Gastrocnemius medialis (tissue), 4 donors: ENCODE results near the gene IQCK. TPM values are rescaled to one million over a fixed set of nuclear protein-coding genes. Genes with fewer than 3 reads are reported as not detected.

Experiments
- ATAC-seq, 2 donors: fragments of 150-250 bp; one replicate each; pipeline ENCODE4 v1.9.1; 2016
- DNase-seq, 2 donors: peaks; one replicate each; pipeline ENCODE4 v3.0.0-alpha.2; 2019
- H3K27ac ChIP-seq, 4 donors: fragments of 200-600 bp; sonication (generic); 1 replicate in 1 of 4; 2 replicates in 3 of 4; pipeline ENCODE4 v1.5.1; 2016 to 2018; ENCODE audit warnings: mild to moderate bottlenecking in 2 of 4, moderate library complexity in 1 of 4
- H3K27me3 ChIP-seq, 3 donors: fragments of 200-600 bp; sonication (generic) in 2 of 3; 1 replicate in 1 of 3; 2 replicates in 2 of 3; pipeline versions ENCODE4 v1.5.1 to v1.6.0; 2016 to 2019; ENCODE audit warnings: mild to moderate bottlenecking in 1 of 3, moderate library complexity in 1 of 3
- H3K36me3 ChIP-seq, 2 donors: fragments of 200-600 bp; sonication (generic) in 1 of 2; one replicate each; pipeline ENCODE4 v1.5.1; 2017 to 2018
- H3K4me1 ChIP-seq, 2 donors: fragments of 200-600 bp; sonication (generic) in 1 of 2; one replicate each; pipeline ENCODE4 v1.5.1; 2016 to 2017; ENCODE audit warnings: mild to moderate bottlenecking in 2 of 2
- H3K4me3 ChIP-seq, 4 donors: fragments of 200-600 bp; sonication (generic) in 3 of 4; 1 replicate in 1 of 4; 2 replicates in 3 of 4; pipeline ENCODE4 v1.5.1; 2016 to 2019; ENCODE audit warnings: mild to moderate bottlenecking in 2 of 4
- H3K9me3 ChIP-seq, 3 donors: fragments of 200-600 bp; sonication (generic) in 2 of 3; 1 replicate in 1 of 3; 2 replicates in 2 of 3; pipeline ENCODE4 v1.5.1; 2016 to 2019
- POLR2A ChIP-seq, 2 donors: fragments of 450-650 bp; IDR thresholded peaks; one replicate each; pipeline ENCODE4 v1.6.1; 2017; ENCODE audit warnings: antibody characterized with exemption in 2 of 2, mild to moderate bottlenecking in 2 of 2, moderate library complexity in 2 of 2
- in situ Hi-C, 4 donors: fragments of 200-750 bp; cut with MboI; loops; one replicate each; pipeline versions ENCODE4 v1.15.0 to v1.8.0; 2017; ENCODE audit warnings: low sequenced_read_pairs in 4 of 4
- intact Hi-C: fragments of 100-400 bp; cut with DNase I; formaldehyde crosslinking; loops from one replicate; pipeline ENCODE4 v1.15.1; 2023; ENCODE audit warnings: low total_unique reads
- total RNA-seq, 4 donors: library from RNA; depleted of rRNA; stranded (reverse); fragments of >200 nt; gene quantifications; one replicate each; pipeline versions ENCODE4 v1.1.0 to v1.2.3, GENCODE V29; 2016
- TF ChIP-seq, protein P1 (sequence below), 5 experiments: fragments of 450-650 bp in 3 of 5; fragments of 200-600 bp in 2 of 5; sonication (generic) in 2 of 5; IDR thresholded peaks in 4 of 5; conservative IDR thresholded peaks in 1 of 5; 1 replicate in 4 of 5; 2 replicates in 1 of 5; pipeline ENCODE4 v1.5.1; 2016 to 2019; ENCODE audit warnings: antibody characterized with exemption in 5 of 5, mild to moderate bottlenecking in 3 of 5, moderate library complexity in 3 of 5

Gene IQCK
- total RNA-seq, 4 donors from 2014 or later = 8.3 to 17.3 (median 9.4) TPM

DNA sequence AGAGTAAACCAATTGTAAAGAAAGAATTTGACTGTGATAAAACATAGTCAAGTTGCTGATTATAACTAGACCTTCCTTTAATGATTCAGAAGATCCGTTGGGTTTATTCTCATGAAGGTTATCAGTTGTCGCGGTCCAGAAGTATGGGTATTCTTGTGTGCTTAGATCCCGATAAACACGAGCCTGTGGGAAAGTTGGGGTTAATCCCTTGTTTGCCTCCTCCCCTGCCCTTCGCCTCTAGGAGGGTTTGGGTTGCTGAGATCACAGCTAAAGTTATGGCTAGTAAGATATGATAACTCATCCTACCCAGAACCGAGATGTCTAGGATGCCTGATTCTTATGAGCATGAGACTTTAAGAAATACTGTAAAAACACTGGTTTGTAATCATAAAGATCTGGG lies 99.8 kb downstream of the IQCK start:
- no peak for ATAC-seq
- H3K4me3 ChIP-seq = no peak overlapping the region
- H3K27ac ChIP-seq = no peak overlapping the region
- no peaks in the 10 kb centered on the region for H3K27me3 ChIP-seq
- TF ChIP-seq, protein P1, sequence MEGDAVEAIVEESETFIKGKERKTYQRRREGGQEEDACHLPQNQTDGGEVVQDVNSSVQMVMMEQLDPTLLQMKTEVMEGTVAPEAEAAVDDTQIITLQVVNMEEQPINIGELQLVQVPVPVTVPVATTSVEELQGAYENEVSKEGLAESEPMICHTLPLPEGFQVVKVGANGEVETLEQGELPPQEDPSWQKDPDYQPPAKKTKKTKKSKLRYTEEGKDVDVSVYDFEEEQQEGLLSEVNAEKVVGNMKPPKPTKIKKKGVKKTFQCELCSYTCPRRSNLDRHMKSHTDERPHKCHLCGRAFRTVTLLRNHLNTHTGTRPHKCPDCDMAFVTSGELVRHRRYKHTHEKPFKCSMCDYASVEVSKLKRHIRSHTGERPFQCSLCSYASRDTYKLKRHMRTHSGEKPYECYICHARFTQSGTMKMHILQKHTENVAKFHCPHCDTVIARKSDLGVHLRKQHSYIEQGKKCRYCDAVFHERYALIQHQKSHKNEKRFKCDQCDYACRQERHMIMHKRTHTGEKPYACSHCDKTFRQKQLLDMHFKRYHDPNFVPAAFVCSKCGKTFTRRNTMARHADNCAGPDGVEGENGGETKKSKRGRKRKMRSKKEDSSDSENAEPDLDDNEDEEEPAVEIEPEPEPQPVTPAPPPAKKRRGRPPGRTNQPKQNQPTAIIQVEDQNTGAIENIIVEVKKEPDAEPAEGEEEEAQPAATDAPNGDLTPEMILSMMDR (IDR thresholded peaks at IDR 0.05 in 4 of 5, conservative IDR thresholded peaks at IDR 0.05 in 1 of 5) = no peak
- no peak for TF ChIP-seq POLR2A (IDR thresholded peaks at IDR 0.05)
- no peak for DNase-seq
- no peaks in the 10 kb centered on the region for H3K4me1 ChIP-seq
- intact Hi-C loops (no loop called here), in situ Hi-C loops (loop anchor here in 1 of 4 donors (5.0 kb wide), 1 partner anchor 46 kb away; no protein-coding TSS in a partner anchor)
- no peaks in the 10 kb centered on the region for H3K36me3 ChIP-seq
- no peaks in the 10 kb centered on the region for H3K9me3 ChIP-seq

DNA sequence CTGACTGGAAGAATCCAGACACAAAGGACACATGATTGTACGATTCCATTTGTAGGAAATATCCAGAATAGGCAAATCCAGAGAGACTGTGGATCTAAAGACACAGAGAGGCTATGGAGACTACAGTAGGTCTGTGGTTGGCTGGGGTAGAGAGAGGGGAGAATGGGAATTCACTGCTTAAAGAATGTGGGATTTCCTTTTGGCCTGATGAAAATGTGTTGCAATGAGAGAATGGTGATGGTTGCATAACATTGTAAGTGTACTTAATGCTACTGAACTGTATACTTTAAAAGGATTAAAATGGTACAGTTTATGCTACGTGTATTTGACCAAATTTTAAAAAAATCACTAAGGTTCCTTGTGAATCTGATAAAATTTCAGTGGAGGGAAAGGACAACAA lies 104.5 kb downstream of the IQCK start:
- H3K9me3 ChIP-seq = no peaks in the 10 kb centered on the region
- intact Hi-C loops = no loop called here
- DNase-seq (no peak), ATAC-seq (no peak)
- in situ Hi-C loops = no loop called here
- TF ChIP-seq, protein P1 (IDR thresholded peaks at IDR 0.05 in 4 of 5, conservative IDR thresholded peaks at IDR 0.05 in 1 of 5) = no peak
- TF ChIP-seq POLR2A (IDR thresholded peaks at IDR 0.05) = no peak
- H3K27ac ChIP-seq = no peak overlapping the region
- no peaks in the 10 kb centered on the region for H3K4me1 ChIP-seq
- no peak overlapping the region for H3K4me3 ChIP-seq
- no peaks in the 10 kb centered on the region for H3K36me3 ChIP-seq
- no peaks in the 10 kb centered on the region for H3K27me3 ChIP-seq

- ATAC-seq (no peak), DNase-seq (no peak)
- Histone ChIP-seq H3K9me3 (no peaks in the 10 kb centered on the region), H3K36me3 (no peaks in the 10 kb centered on the region), H3K4me3 (no peak overlapping the region), H3K27me3 (no peaks in the 10 kb centered on the region), H3K4me1 (no peaks in the 10 kb centered on the region), H3K27ac (no peak overlapping the region)
- intact Hi-C loops = no loop called here
- in situ Hi-C loops = no loop called here
- no peak for TF ChIP-seq POLR2A (IDR thresholded peaks at IDR 0.05)
- TF ChIP-seq, protein P1 (IDR thresholded peaks at IDR 0.05 in 4 of 5, conservative IDR thresholded peaks at IDR 0.05 in 1 of 5) = no peak
Measured at GRCh38 chr16:19823322-19823721, 105.3 kb downstream of the IQCK start.

GRCh38 chr16:19824216-19824615 lies 106.1 kb downstream of the IQCK start:
- no peak for ATAC-seq
- Histone ChIP-seq H3K27ac (no peak overlapping the region), H3K9me3 (no peaks in the 10 kb centered on the region), H3K4me3 (no peak overlapping the region), H3K27me3 (no peaks in the 10 kb centered on the region), H3K4me1 (no peaks in the 10 kb centered on the region), H3K36me3 (no peaks in the 10 kb centered on the region)
- intact Hi-C loops = no loop called here
- TF ChIP-seq, protein P1 (IDR thresholded peaks at IDR 0.05 in 4 of 5, conservative IDR thresholded peaks at IDR 0.05 in 1 of 5) = no peak
- TF ChIP-seq POLR2A (IDR thresholded peaks at IDR 0.05) = no peak
- DNase-seq = no peak
- in situ Hi-C loops = no loop called here
